Measurements from ENCODE around the gene RPS26. TPM values are rescaled to one million over a fixed set of nuclear protein-coding genes. Genes with fewer than 3 reads are reported as not detected.

The RPS26 gene
- total and polyA plus RNA-seq, 2 of the 13 experiments (the other 11 are each of a cell fraction or from before 2014, with no cell fraction given): 150 to 421 TPM

DNA sequence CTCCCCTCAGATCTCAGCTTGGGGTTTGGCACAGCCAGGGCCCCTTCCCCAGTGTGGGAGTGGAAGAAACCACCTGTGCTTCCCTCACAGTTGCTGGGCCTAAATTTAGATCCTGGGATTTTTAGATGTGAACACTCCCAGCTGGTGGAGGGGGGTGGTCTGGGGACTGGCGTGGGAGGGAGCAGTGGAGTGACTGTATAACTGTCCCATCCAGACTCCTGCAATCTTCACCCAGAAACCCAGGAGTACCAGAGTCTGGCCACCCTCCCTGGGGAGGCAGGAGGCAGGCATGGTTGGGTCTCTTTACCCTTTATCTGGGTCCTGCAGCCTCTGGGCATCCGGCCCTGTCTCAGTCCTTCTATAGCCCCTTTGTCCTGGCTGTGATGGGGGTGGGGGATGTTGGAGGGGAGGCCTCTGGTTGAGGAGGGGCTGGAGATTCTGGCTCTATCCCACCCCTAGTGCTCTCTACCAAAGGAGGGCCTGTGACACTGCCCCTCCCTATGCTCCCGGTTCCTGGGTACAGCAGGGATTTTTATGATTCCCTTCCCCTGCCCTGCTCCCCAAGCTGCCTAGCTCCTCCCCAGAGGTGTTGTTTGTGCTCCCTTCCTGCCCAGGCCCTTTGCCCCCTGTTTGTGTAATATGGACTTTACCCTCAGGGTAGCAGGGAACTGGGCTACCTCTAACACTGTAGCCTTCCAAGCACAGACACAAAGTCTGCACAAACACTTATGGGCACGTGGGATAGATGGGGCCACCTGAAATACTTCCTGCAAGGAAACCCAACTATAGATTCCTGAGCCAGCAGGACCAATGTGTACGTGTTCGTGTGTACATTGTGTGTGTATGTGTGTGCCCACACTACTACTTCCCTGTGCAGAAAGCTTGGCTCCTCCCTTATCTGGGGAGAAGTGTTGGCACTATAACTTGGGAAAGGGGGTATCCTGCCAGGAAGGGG is 40.0 kb downstream of the RPS26 start (continued):
- peak; percentile 7; the same call in 1 of the 2 replicates for TF ChIP-seq ZNF7 (CRISPR knock-in tag; IDR thresholded peaks at IDR 0.05)
- TF ChIP-seq TMF1 (CRISPR knock-in tag; IDR thresholded peaks at IDR 0.05; ENCODE audit: low read depth): no peak; the same call in 1 of the 2 replicates
- no peak for TF ChIP-seq NAIF1 (CRISPR knock-in tag; IDR thresholded peaks at IDR 0.05; ENCODE audit: borderline replicate concordance)
- no peak; the same call in 1 of the 2 replicates for TF ChIP-seq ZNF550 (CRISPR knock-in tag; IDR thresholded peaks at IDR 0.05; ENCODE audit: borderline replicate concordance)
- peak; percentile 91 for TF ChIP-seq DRAP1 (CRISPR knock-in tag; IDR thresholded peaks at IDR 0.05)
- TF ChIP-seq ATRX (CRISPR knock-in tag; IDR thresholded peaks at IDR 0.05; ENCODE audit: borderline replicate concordance): no peak
- no peak for TF ChIP-seq RFX1 (IDR thresholded peaks at IDR 0.05)
- TF ChIP-seq ZNF383 (CRISPR knock-in tag; IDR thresholded peaks at IDR 0.05; ENCODE audit: borderline replicate concordance): no peak
- TF ChIP-seq SMAD3 (CRISPR knock-in tag; IDR thresholded peaks at IDR 0.05): peak; percentile 97
- 0 out of 2 replicates have a peak, but pooled peaks have one; percentile 30 for TF ChIP-seq MYNN (CRISPR knock-in tag; IDR thresholded peaks at IDR 0.05; ENCODE audit: low read depth)
- no peak for TF ChIP-seq HES4 (CRISPR knock-in tag; IDR thresholded peaks at IDR 0.05; ENCODE audit: borderline replicate concordance)
- TF ChIP-seq MYPOP (CRISPR knock-in tag; IDR thresholded peaks at IDR 0.05): peak; percentile 92
- TF ChIP-seq ZBTB21 (CRISPR knock-in tag; IDR thresholded peaks at IDR 0.05): 0 out of 2 replicates have a peak, but pooled peaks have one; percentile 37
- TF ChIP-seq NFE2L2 (IDR thresholded peaks at IDR 0.05; ENCODE audit: low read length): no peak
- TF ChIP-seq ZNF513 (CRISPR knock-in tag; conservative IDR thresholded peaks at IDR 0.05): no peak
- TF ChIP-seq PHF5A (CRISPR knock-in tag; IDR thresholded peaks at IDR 0.05; ENCODE audit: low read depth, unreplicated experiment): peak; percentile 99
- peak; percentile 83 for TF ChIP-seq ASH2L (IDR thresholded peaks at IDR 0.05; ENCODE audit: insufficient read length, low read depth, low read length)
- no peak for TF ChIP-seq SYNCRIP (IDR thresholded peaks at IDR 0.05; ENCODE audit: insufficient read depth, low read depth, low read length)
- TF ChIP-seq ZNF367 (CRISPR knock-in tag; IDR thresholded peaks at IDR 0.05; ENCODE audit: borderline replicate concordance): no peak
- TF ChIP-seq GZF1 (CRISPR knock-in tag; IDR thresholded peaks at IDR 0.05): 0 out of 2 replicates have a peak, but pooled peaks have one; percentile 48
- peak; percentile 98 for TF ChIP-seq IRF2 (CRISPR knock-in tag; IDR thresholded peaks at IDR 0.05)
- no peak; the same call in 1 of the 2 replicates for TF ChIP-seq ZNF547 (CRISPR knock-in tag; IDR thresholded peaks at IDR 0.05)
- peak; percentile 94 for TF ChIP-seq FOXA3 (CRISPR knock-in tag; IDR thresholded peaks at IDR 0.05)
- TF ChIP-seq CBX5 (CRISPR knock-in tag; IDR thresholded peaks at IDR 0.05; ENCODE audit: borderline replicate concordance): peak; percentile 98; the same call in 1 of the 2 replicates
- no peak for TF ChIP-seq KAT2B (IDR thresholded peaks at IDR 0.05; ENCODE audit: borderline replicate concordance, low read depth, low read length)
- TF ChIP-seq KDM1A (CRISPR knock-in tag; IDR thresholded peaks at IDR 0.05): peak; percentile 84; the same call in 1 of the 2 replicates
- TF ChIP-seq ZFAT (CRISPR knock-in tag; conservative IDR thresholded peaks at IDR 0.05): no peak
